GM12878 (cell line): ENCODE data around the gene RPL36. TPM values are rescaled to one million over a fixed set of nuclear protein-coding genes. Genes with fewer than 3 reads are reported as not detected.

Source experiments
- ATAC-seq: fragments of 200-7000 bp; cut with Tn5 transposase; 3 replicates; pipeline ENCODE4 v1.9.1; 2020; ENCODE audit warnings: mild to moderate bottlenecking, moderate library complexity
- Bru-seq: library from RNA; stranded (reverse); fragments of 400-500 nt; gene quantifications from one replicate; lab custom pipeline; 2021; lab: Mats Ljungman, UMichigan
- BruChase-seq, 2 experiments: library from RNA; stranded (reverse); fragments of 400-500 nt; gene quantifications; one replicate each; lab custom pipeline; 2021; lab: Mats Ljungman, UMichigan
- BruUV-seq: library from RNA; stranded (reverse); fragments of 400-500 nt; replicated peaks from 2 replicates; lab custom pipeline; 2021; lab: Mats Ljungman, UMichigan
- CTCF ChIA-PET: fragments of 300-600 bp; sonication (Branson Sonifier 250); formaldehyde crosslinking; extraction: SDS; loops from one replicate; lab custom pipeline; 2021; ENCODE audit warnings: inconsistent platforms; lab: Yijun Ruan, JAX
- POLR2A ChIA-PET: fragments of 350-600 bp; formaldehyde crosslinking; extraction: SDS; loops from one replicate; lab custom pipeline; 2021; ENCODE audit warnings: inconsistent platforms; lab: Charles Lee
- RAD21 ChIA-PET: fragments of 300-600 bp; sonication (Branson Sonifier 250); formaldehyde crosslinking; loops from one replicate; lab custom pipeline; 2023; ENCODE audit warnings: antibody characterized with exemption; ENCODE audit not compliant: unreplicated experiment; lab: Charles Lee
- SMC1A ChIA-PET: fragments of 300-600 bp; sonication (Branson Sonifier 250); formaldehyde crosslinking; loops from one replicate; lab custom pipeline; 2023; ENCODE audit not compliant: unreplicated experiment, uncharacterized antibody; lab: Charles Lee
- DNase-seq: peaks from one replicate; pipeline ENCODE4 v3.0.0-alpha.2; 2011; ENCODE audit warnings: low read depth, low spot score
- FAIRE-seq: peaks from 3 replicates; lab custom pipeline; 2011; peaks lifted over from hg19 to GRCh38; lab: Jason Lieb, UNC
- H2AFZ ChIP-seq: 2 replicates; pipeline ENCODE4 v1.6.0; 2011; ENCODE audit warnings: low read depth, low read length, control low read depth; ENCODE audit not compliant: control insufficient read depth
- H3K27ac ChIP-seq: 2 replicates; pipeline ENCODE4 v1.5.1; 2011; ENCODE audit warnings: control low read depth; ENCODE audit not compliant: control insufficient read depth, insufficient read depth
- H3K27me3 ChIP-seq, 2 experiments: replicated peaks in 1 of 2; 2 replicates each; pipeline versions ENCODE4 v1.6.0 to v1.6.1; 2011; ENCODE audit warnings: low read length in 1 of 2; ENCODE audit not compliant: control insufficient read depth in 2 of 2, insufficient read depth in 2 of 2
- H3K36me3 ChIP-seq, 2 experiments: 2 replicates each; pipeline ENCODE4 v1.5.1; 2011; ENCODE audit warnings: low read length in 1 of 2; ENCODE audit not compliant: control insufficient read depth in 2 of 2, insufficient read depth in 2 of 2
- H3K4me1 ChIP-seq: 2 replicates; pipeline ENCODE4 v1.6.1; 2011; ENCODE audit warnings: mild to moderate bottlenecking, low read length, moderate library complexity, mixed read lengths; ENCODE audit not compliant: control insufficient read depth, insufficient read depth
- H3K4me2 ChIP-seq: 2 replicates; pipeline ENCODE4 v1.6.0; 2011; ENCODE audit warnings: control low read depth; ENCODE audit not compliant: control insufficient read depth, insufficient read depth
- H3K4me3 ChIP-seq: fragments of 200-600 bp; sonication (generic); 2 replicates; pipeline ENCODE4 v1.5.1; 2016
- H3K79me2 ChIP-seq: 2 replicates; pipeline ENCODE4 v1.6.0; 2011; ENCODE audit warnings: low read length; ENCODE audit not compliant: control insufficient read depth, insufficient read depth
- H3K9ac ChIP-seq: 2 replicates; pipeline ENCODE4 v1.8.0; 2011; ENCODE audit warnings: low read length, control low read depth, mixed read lengths; ENCODE audit not compliant: control insufficient read depth, insufficient read depth
- H3K9me3 ChIP-seq: replicated peaks from 3 replicates; pipeline ENCODE4 v1.5.1; 2011; ENCODE audit warnings: mild to moderate bottlenecking, low read length; ENCODE audit not compliant: control insufficient read depth, insufficient read depth
- H4K20me1 ChIP-seq: 2 replicates; pipeline ENCODE4 v1.6.0; 2011; ENCODE audit not compliant: control insufficient read depth, insufficient read depth
- CBX3 ChIP-seq: fragments of 200-600 bp; sonication (generic); IDR thresholded peaks from 2 replicates; pipeline ENCODE4 v1.6.1; 2016; ENCODE audit warnings: low read depth, borderline replicate concordance
- CEBPZ ChIP-seq: fragments of 150-350 bp; IDR thresholded peaks from 2 replicates; pipeline ENCODE4 v1.6.1; 2016; ENCODE audit warnings: low read depth, low read length
- CREB1 ChIP-seq: IDR thresholded peaks from 2 replicates; pipeline ENCODE4 v1.6.1; 2012; ENCODE audit warnings: low read depth, mild to moderate bottlenecking, inconsistent platforms
- JUNB ChIP-seq: IDR thresholded peaks from 2 replicates; pipeline ENCODE4 v1.6.1; 2016; ENCODE audit warnings: antibody characterized with exemption, mild to moderate bottlenecking
- MYB ChIP-seq: fragments of 150-350 bp; IDR thresholded peaks from 2 replicates; pipeline ENCODE4 v1.6.1; 2014; ENCODE audit warnings: mild to moderate bottlenecking, low read depth, low read length, borderline replicate concordance
- NFXL1 ChIP-seq: fragments of 450-650 bp; IDR thresholded peaks from 2 replicates; pipeline ENCODE4 v1.6.1; 2017; ENCODE audit warnings: antibody characterized with exemption, mild to moderate bottlenecking, borderline replicate concordance
- PAX8 ChIP-seq: fragments of 450-650 bp; IDR thresholded peaks from 2 replicates; pipeline ENCODE4 v1.6.1; 2017; ENCODE audit warnings: mild to moderate bottlenecking, moderate library complexity
- SIX5 ChIP-seq: IDR thresholded peaks from 2 replicates; pipeline ENCODE4 v1.6.1; 2011; ENCODE audit warnings: mild to moderate bottlenecking, low read depth, low read length, moderate library complexity; ENCODE audit not compliant: severe bottlenecking
- SKIL ChIP-seq: fragments of 450-650 bp; IDR thresholded peaks from 2 replicates; pipeline ENCODE4 v1.6.1; 2017; ENCODE audit warnings: mild to moderate bottlenecking, low read depth, inconsistent platforms; ENCODE audit not compliant: poor library complexity, severe bottlenecking
- SMC3 ChIP-seq: IDR thresholded peaks from 2 replicates; pipeline ENCODE4 v1.6.1; 2011; ENCODE audit warnings: low read length, improper control_type of control experiment, borderline replicate concordance
- SUZ12 ChIP-seq: fragments of 200-600 bp; sonication (generic); IDR thresholded peaks from one replicate; pipeline ENCODE4 v1.6.1; 2018; ENCODE audit warnings: antibody characterized with exemption, mild to moderate bottlenecking; ENCODE audit not compliant: unreplicated experiment
- WGBS: methylation state at CpG from one replicate; pipeline ENCODE4 v1.1.6; 2016; ENCODE audit warnings: low lambda C conversion rate; ENCODE audit not compliant: insufficient replicate concordance, insufficient coverage; ENCODE audit errors: missing lambda C conversion rate; 5-methylcytosine and 5-hydroxymethylcytosine counted together
- in situ Hi-C: fragments of 300-500 bp; cut with MboI; formaldehyde crosslinking; loops from 9 replicates; pipeline ENCODE4 v1.14.3; 2018; ENCODE audit warnings: mixed read lengths
- intact Hi-C: fragments of 100-400 bp; cut with micrococcal nuclease; formaldehyde crosslinking; loops from one replicate; pipeline ENCODE4 v1.14.2; 2022; ENCODE audit not compliant: unreplicated experiment
- long read RNA-seq, 2 experiments: library from polyadenylated mRNA; unstranded; transcript quantifications; one replicate each; pipeline ENCODE4 v2.0.0, GENCODE V29; 2019 to 2020
- polyA minus RNA-seq, 3 experiments: library from RNA; depleted of rRNA, polyadenylated mRNA; stranded (reverse); fragments of >200 nt; gene quantifications; 2 replicates each; pipeline ENCODE4 v1.2.3, GENCODE V29; 2011
- polyA plus RNA-seq, 11 experiments: library from polyadenylated mRNA; depleted of rRNA in 4 of 11; unstranded in 6 of 11; stranded (reverse) in 5 of 11; fragments of >200 nt; fragmentation: Nextera tagmentation in 4 of 11; fragmentation: Illumina TruSeq in 1 of 11; extraction: Ambion mirVana in 4 of 11; extraction: Trizol in 1 of 11; gene quantifications; 1 replicate in 1 of 11; 2 replicates in 10 of 11; pipeline versions ENCODE4 v1.2.1 to v1.2.3, GENCODE V29; 2011 to 2016; ENCODE audit warnings: inconsistent platforms in 2 of 11, missing spikeins in 2 of 11, low read depth in 1 of 11
- total RNA-seq, 4 experiments: library from RNA; depleted of rRNA in 3 of 4; stranded (reverse); fragments of >200 nt in 3 of 4; fragmentation: Illumina TruSeq in 1 of 4; extraction: Trizol in 1 of 4; gene quantifications; 2 replicates each; pipeline versions ENCODE4 v1.2.1 to v1.2.3, GENCODE V29; 2013 to 2021

Gene RPL36
- total RNA-seq (2013; cell fraction: nucleolus; rRNA removed), result 94.2 and 106 TPM in 2 replicates
- total RNA-seq (2014; rRNA removed) (1,704 and 2,091 TPM in 2 replicates), total RNA-seq (2014; rRNA removed; fragmentation: Illumina TruSeq; extraction: Trizol) (1,553 and 1,673 TPM in 2 replicates), total RNA-seq (2021) (1,583 and 1,661 TPM in 2 replicates), polyA plus RNA-seq (2011; rRNA removed) (499 and 1,144 TPM in 2 replicates), polyA plus RNA-seq (2014; fragmentation: Illumina TruSeq; extraction: Trizol) (67.8 and 374 TPM in 2 replicates), polyA plus RNA-seq (2014; fragmentation: Nextera tagmentation; extraction: Ambion mirVana) (1,000 to 10,000 TPM; 4,698 to 4,942 TPM), polyA plus RNA-seq (2014; rRNA removed) (2,015 and 2,575 TPM in 2 replicates), polyA plus RNA-seq (2016; fragmentation: Nextera tagmentation; extraction: Ambion mirVana) (1,000 to 10,000 TPM; 2,328 to 2,411 TPM), polyA minus RNA-seq (2011; rRNA and poly(A)+ RNA removed) (196 and 405 TPM in 2 replicates), Bru-seq, nascent RNA (percentile 87 among the genes with signal in this experiment), BruChase-seq, experiment 1, labeled RNA remaining after a 6-hour chase (percentile 80 among the genes with signal in this experiment), BruChase-seq, experiment 2, labeled RNA remaining after a 2-hour chase (percentile 78 among the genes with signal in this experiment)
- polyA plus RNA-seq (2011; ENCODE audit: low read depth), result 170 TPM
- 723 and 1,358 TPM in 2 replicates for polyA plus RNA-seq (2011; cell fraction: cytosol; rRNA removed)
- 426 and 530 TPM in 2 replicates for polyA plus RNA-seq (2011; cell fraction: nucleus; rRNA removed)
- 3,043 and 3,382 TPM in 2 replicates for polyA plus RNA-seq (2012)
- 476 and 536 TPM in 2 replicates for polyA minus RNA-seq (2011; cell fraction: cytosol; rRNA and poly(A)+ RNA removed)
- polyA minus RNA-seq (2011; cell fraction: nucleus; rRNA and poly(A)+ RNA removed), result 142 and 195 TPM in 2 replicates
- long read RNA-seq, experiment 1, transcript RPL36-202 (3 exons, 556 nt), result minor isoform, 106 of 918 reads
- long read RNA-seq, experiment 1, transcript RPL36-201 (4 exons, 707 nt), result major isoform, 789 of 918 reads
- long read RNA-seq, experiment 1, partial matches to known transcripts, result 10 of 918 reads
- long read RNA-seq, experiment 1, other reads (novel, unspliced or antisense), result 13 of 918 reads
- long read RNA-seq, experiment 2, transcript RPL36-202 (3 exons, 556 nt), result minor isoform, 44 of 897 reads
- long read RNA-seq, experiment 2, transcript RPL36-201 (4 exons, 707 nt), result major isoform, 840 of 897 reads
- long read RNA-seq, experiment 2, partial matches to known transcripts, result 5 of 897 reads
- long read RNA-seq, experiment 2, other reads (novel, unspliced or antisense), result 7 of 897 reads

GRCh38 chr19:5690125-5690954, at the start of gene RPL36:
Gene RPL36, plus strand, starts transcription at chr19:5690295. Its CDS starts 213 bp downstream, at chr19:5690508.
- FAIRE-seq (peak; percentile 97), ATAC-seq (peak; percentile 65), DNase-seq (peak; percentile 94)
- Histone ChIP-seq H2AFZ (peak within 1 kb of the TSS; percentile 86), H3K9ac (peak within 1 kb of the TSS; percentile 98), H3K9me3 (no peaks in the 10 kb centered on the region; the same call in 2 of the 3 replicates), H4K20me1 (no peaks in the 10 kb centered on the region; the same call in none of the 2 replicates), H3K27ac (peak within 1 kb of the TSS; percentile 94), H3K79me2 (peaks cover 49% of the 10 kb centered on the region), H3K4me2 (peak within 1 kb of the TSS; percentile 68), H3K36me3 (peaks cover 6 to 37% of the 10 kb centered on the region in 2 experiments; a peak in 3 of 4 replicates), H3K27me3 (no peaks in the 10 kb centered on the region), H3K4me3 (peak within 1 kb of the TSS; percentile 94), H3K4me1 (peaks cover 8% of the 10 kb centered on the region)
- ChIA-PET RAD21 (interaction anchor here (1.1 to 1.9 kb wide), 4 partner anchors 28 to 214 kb away, joined by 3 to 7 read pairs (median 5); partner anchors contain the start of genes CATSPERD, LONP1, SAFB and SAFB2), CTCF (interaction anchor here (0.6 to 3.7 kb wide), 30 partner anchors 9 to 722 kb away, joined by 3 to 74 read pairs (median 4); partner anchors contain the start of genes CATSPERD, DUS3L, LONP1 and SAFB), SMC1A (interaction anchor here (0.5 to 1.7 kb wide), 4 partner anchors 31 to 113 kb away, joined by 3 to 5 read pairs (median 4); partner anchors contain the start of gene DUS3L), POLR2A (interaction anchor here (0.6 to 2.0 kb wide), 10 partner anchors 8 to 366 kb away, joined by 3 to 14 read pairs (median 4); partner anchors contain the start of genes CATSPERD, LONP1, NDUFA11 and SAFB)
- in situ Hi-C loops, result no loop called here
- no TSS peak for BruUV-seq
- WGBS, result 2% methylated on average over 73 of the region's 73 CpGs
- intact Hi-C loops, result loop anchor here (2.0 kb wide), 2 partner anchors 30 to 100 kb away; partner anchors contain the start of genes CATSPERD, DUS3L and LONP1
- TF ChIP-seq SUZ12, result no peak
- peak; percentile 18 for TF ChIP-seq SKIL
- no peak for TF ChIP-seq PAX8
- no peak for TF ChIP-seq JUNB
- TF ChIP-seq CREB1, result no peak
- TF ChIP-seq CEBPZ, result no peak
- peak; percentile 27; the same call in 1 of the 2 replicates for TF ChIP-seq SMC3
- peak; percentile 30 for TF ChIP-seq SIX5
- TF ChIP-seq MYB, result no peak
- no peak for TF ChIP-seq NFXL1
- no peak for TF ChIP-seq CBX3
